Fibroblast of the aortic adventitia (primary cell): ENCODE results near the gene SOBP. TPM values are rescaled to one million over a fixed set of nuclear protein-coding genes. Genes with fewer than 3 reads are reported as not detected.
"Not testable (repeated sequence)": the region's sequence is repeated elsewhere in the genome, so short reads cannot be mapped to it uniquely, and the experiment has no call there.

ENCODE experiments used
- DNase-seq: peaks from one replicate; pipeline ENCODE4 v3.0.0-alpha.2; 2010; ENCODE audit warnings: low read depth
- H3K4me3 ChIP-seq: 2 replicates; pipeline ENCODE4 v1.5.1; 2011; ENCODE audit warnings: low read depth, mild to moderate bottlenecking, control low read depth, low read length, moderate library complexity
- CTCF ChIP-seq: IDR thresholded peaks from 2 replicates; pipeline ENCODE4 v1.5.1; 2011; ENCODE audit warnings: mild to moderate bottlenecking, low read length, control low read depth, inconsistent platforms; ENCODE audit not compliant: insufficient read depth
- total RNA-seq: library from RNA; depleted of rRNA; stranded (reverse); fragments of >200 nt; gene quantifications from 2 replicates; pipeline ENCODE4 v1.2.3, GENCODE V29; 2012; ENCODE audit warnings: low replicate concordance

Gene SOBP
- total RNA-seq, 1 donor = 7.9 TPM

GRCh38 chr6:107550241-107550840, 60.4 kb downstream of the SOBP start:
- TF ChIP-seq CTCF = no peak
- H3K4me3 ChIP-seq = no peak overlapping the region
- DNase-seq = no peak

GRCh38 chr6:107550906-107551305, 61.0 kb downstream of the SOBP start:
- TF ChIP-seq CTCF = no peak
- DNase-seq = no peak
- H3K4me3 ChIP-seq = no peak overlapping the region

- H3K4me3 ChIP-seq, DNase-seq: not testable (repeated sequence)
These were observed 63.2 kb downstream of the SOBP start for GRCh38 chr6:107553121-107553520.

GRCh38 chr6:107554326-107554725, 64.4 kb downstream of the SOBP start:
- H3K4me3 ChIP-seq = no peak overlapping the region
- DNase-seq = no peak
- TF ChIP-seq CTCF = no peak

GRCh38 chr6:107554918-107555317, 65.0 kb downstream of the SOBP start:
- no peak overlapping the region for H3K4me3 ChIP-seq
- DNase-seq = no peak
- TF ChIP-seq CTCF = no peak

- DNase-seq = no peak
- no peak overlapping the region for H3K4me3 ChIP-seq
- TF ChIP-seq CTCF = no peak
These were observed 65.5 kb downstream of the SOBP start for GRCh38 chr6:107555449-107555848.

- H3K4me3 ChIP-seq = no peak overlapping the region
- TF ChIP-seq CTCF = no peak
- DNase-seq = no peak
These were observed 66.2 kb downstream of the SOBP start for GRCh38 chr6:107556082-107556481.
